GM19043 (cell line): Measurements from ENCODE around the gene TMED10.

Experiments used
- ATAC-seq: cut with Tn5 transposase; IDR thresholded peaks from one replicate; pipeline ENCODE4 v1.9.1; 2021; ENCODE audit warnings: low read depth; ENCODE audit not compliant: unreplicated experiment

Gene TMED10

GRCh38 chr14:75176142-75176820 is at the start of gene TMED10:
Gene TMED10 (minus strand): TSS chr14:75176612. CDS start chr14:75176579, 33 bp downstream.
- ATAC-seq: peak; percentile 62

DNA sequence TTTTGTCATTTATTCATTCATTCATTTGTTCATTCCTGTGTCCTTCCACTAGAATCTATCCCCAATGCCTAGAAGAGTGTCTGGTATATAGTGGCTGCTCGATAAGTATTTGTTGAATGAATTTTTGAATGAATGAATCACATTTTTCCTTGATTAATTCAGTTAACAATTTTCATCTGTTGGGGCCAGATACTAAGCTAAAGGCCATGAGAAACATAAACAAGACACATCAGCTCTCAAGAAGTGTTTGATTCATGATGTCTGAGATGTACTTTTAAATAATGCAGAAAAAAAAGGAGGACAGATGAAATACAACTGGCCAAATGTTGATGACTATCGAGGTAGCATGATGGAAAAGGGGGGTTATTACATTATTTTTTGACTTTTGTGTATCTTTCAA is 48.1 kb upstream of the TMED10 start:
- no peak for ATAC-seq

DNA sequence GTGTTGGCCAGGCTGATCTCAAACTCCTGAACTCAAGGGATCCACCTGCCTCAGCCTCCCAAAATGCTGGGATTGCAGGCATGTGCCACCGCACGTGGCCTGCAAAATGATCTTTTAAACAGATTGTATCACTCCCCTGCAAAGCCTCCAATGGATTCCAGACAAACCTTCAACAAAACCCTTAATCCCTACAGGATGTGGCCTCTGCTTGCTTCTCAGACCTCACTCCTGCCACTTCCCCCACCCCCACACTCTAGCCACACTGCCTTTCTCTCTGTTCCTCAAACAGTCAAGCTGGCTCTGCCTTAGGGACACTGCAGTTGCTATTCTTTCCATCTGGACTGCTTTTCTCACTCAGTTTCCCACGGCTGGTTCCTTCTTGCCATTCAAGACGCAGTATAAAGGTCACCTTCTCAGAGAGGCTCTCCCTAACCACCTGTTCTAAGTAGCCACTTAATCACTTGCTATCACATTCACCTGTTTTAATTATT is 47.3 kb upstream of the TMED10 start:
- ATAC-seq: peak; percentile 61

DNA sequence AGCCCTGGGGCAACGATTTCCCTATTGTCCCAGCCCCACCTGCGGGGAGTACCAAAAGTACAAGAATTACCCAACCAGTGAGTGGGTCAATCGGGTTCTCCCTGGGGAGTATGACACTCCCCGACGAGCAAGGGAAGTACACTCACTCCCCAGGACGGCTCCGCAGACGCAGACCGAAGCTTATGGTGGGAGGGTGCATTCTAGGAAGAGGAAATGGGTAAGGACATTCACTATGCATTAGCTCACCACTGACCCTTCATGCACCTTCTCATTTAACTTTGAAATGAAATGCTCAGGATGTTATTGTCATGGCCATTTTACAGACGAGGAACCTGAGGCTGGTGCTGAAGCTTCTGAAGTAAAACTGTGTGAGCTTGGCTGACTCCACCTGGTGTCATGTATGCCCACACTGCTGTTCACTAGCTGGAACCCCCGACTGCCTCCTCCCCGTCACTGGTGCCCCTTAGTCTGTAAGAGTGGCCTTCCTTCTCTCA is 45.8 kb upstream of the TMED10 start:
- ATAC-seq: peak; percentile 45

- ATAC-seq: peak; percentile 12
Measured at GRCh38 chr14:75221797-75222196, 45.4 kb upstream of the TMED10 start.

GRCh38 chr14:75220156-75220555 is 43.7 kb upstream of the TMED10 start:
- ATAC-seq: no peak

GRCh38 chr14:75217508-75218206 is 41.2 kb upstream of the TMED10 start:
- ATAC-seq: no peak

DNA sequence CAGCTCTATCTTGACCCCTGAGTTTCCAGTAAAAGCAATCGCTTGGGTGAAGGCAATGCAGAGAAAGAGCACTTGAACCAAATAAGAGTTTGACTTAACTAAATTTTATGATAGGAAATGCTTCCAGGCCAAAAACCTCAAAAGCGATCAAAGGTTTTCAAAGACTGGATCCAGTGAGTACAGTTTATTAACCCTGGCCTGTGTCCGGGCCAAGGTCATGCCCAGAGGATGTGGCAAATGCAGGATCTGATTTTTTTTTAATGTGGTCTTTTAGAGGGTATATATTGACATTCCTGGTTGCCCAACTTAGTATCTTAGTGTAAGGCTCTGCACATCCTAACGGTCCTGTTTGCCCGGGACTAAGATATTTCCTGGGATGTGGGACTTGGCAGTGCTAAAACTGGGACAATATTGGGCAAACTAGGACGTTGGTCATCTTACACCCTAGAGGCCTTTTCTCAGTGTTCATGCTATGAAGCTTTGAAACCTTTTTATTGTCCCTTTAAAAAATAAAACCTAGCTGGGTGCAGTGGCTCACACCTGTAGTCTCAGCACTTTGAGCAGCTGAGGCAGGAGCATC is 40.1 kb upstream of the TMED10 start:
- no peak for ATAC-seq

- no peak for ATAC-seq
Measured at GRCh38 chr14:75215520-75215919, 39.1 kb upstream of the TMED10 start.

DNA sequence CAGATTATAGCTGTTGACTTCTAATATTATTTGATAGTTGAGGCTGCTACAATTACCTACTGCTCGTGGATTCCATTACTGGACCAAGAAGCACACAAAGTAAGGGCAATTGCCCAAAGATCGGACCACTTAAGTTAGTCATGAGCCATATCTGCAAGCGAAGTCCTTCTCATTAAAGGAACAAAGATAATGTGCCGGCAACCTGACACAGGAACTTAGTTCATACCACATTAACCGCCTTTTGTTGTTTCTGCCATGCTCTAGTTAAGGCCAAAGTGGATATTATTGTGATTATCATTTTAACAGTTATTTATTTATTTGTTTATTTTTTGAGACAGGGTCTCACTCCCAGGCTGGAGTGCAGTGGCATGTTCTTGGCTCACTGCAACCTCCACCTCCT is 38.1 kb upstream of the TMED10 start:
- no peak for ATAC-seq

GRCh38 chr14:75213172-75213571 is 36.8 kb upstream of the TMED10 start:
- ATAC-seq: no peak

- no peak for ATAC-seq
Measured at GRCh38 chr14:75208843-75209242, 32.4 kb upstream of the TMED10 start.

DNA sequence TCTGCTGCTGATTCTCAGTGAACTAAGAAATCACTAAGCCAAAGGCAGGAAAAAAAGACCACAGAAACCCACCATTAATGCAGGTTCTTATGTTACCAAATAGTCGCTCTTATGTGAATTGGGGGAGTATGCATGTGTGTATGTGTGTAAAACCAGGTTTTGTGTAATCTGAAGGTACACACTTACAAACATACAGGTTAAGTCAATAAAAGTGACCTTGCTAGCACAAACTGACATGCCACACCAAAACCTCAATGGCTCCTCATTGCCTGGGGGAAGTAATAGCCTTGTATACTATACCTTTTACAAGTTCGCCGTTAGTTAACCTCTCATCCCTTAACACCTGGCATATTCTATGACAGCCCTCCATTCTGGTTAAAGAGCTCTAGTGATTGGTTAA is 29.8 kb upstream of the TMED10 start:
- ATAC-seq: no peak

GRCh38 chr14:75205591-75205990 is 29.2 kb upstream of the TMED10 start:
- no peak for ATAC-seq

GRCh38 chr14:75204116-75204515 is 27.7 kb upstream of the TMED10 start:
- ATAC-seq: no peak

- no peak for ATAC-seq
Measured at GRCh38 chr14:75202657-75203056, 26.2 kb upstream of the TMED10 start.

DNA sequence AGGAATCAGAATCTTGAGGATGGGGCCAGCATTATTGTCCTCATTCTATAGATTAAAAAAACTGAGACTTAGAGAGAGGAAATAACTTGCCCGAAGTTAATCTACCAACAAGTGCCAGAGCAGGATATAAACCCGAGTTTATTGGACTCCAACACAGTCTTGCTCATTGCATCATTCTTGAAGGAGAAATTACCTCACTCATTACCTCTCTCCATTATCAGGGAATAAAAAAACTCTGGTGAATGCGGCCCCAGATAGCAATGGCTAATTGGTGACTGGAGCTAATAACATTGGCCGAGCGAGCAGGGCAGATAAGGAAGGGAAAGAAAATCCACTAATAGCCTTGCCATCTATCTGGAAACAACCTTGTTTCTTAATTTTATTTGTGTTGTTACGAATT is 24.7 kb upstream of the TMED10 start:
- no peak for ATAC-seq

GRCh38 chr14:75200451-75200850 is 24.0 kb upstream of the TMED10 start:
- no peak for ATAC-seq

GRCh38 chr14:75198291-75198933 is 22.0 kb upstream of the TMED10 start:
- no peak for ATAC-seq

DNA sequence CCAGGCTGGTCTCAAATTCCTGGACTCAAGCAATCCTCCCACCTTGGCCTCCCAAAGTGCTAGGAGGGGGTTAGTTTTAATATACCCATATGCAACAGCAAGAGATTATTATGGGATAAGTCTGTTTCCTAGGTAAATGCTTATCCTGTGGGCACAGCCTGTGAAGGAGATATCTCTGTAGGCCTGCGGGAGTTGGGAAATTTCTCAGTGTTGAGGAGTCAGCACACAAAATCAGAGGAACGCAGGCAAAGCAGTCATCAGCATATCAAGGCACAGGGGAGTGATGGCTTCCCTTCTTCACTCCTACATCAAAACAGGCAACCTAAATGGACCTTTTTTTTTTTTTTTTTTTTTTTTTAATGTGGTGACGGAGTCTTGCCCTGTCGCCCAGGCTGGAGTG is 20.9 kb upstream of the TMED10 start:
- no peak for ATAC-seq

GRCh38 chr14:75196468-75196867 is 20.1 kb upstream of the TMED10 start:
- ATAC-seq: no peak
